Upper lobe of left lung (tissue), 4 donors: Measurements from ENCODE around the gene TDRD7.

Experiments
- EP300 ChIP-seq, 4 donors: sonication (generic); formaldehyde crosslinking; IDR thresholded peaks; one replicate each; pipeline ENCODE4 v1.5.1; 2017; ENCODE audit warnings: antibody characterized with exemption in 4 of 4, control low read depth in 2 of 4
- POLR2A ChIP-seq, 4 donors: fragments of 450-650 bp; IDR thresholded peaks; one replicate each; pipeline ENCODE4 v1.5.1; 2016 to 2017; ENCODE audit warnings: antibody characterized with exemption in 4 of 4, mild to moderate bottlenecking in 2 of 4
- POLR2AphosphoS5 ChIP-seq, 2 donors: sonication (generic); formaldehyde crosslinking; IDR thresholded peaks; one replicate each; pipeline ENCODE4 v1.5.1; 2017; ENCODE audit warnings: antibody characterized with exemption in 2 of 2
- TF ChIP-seq, protein P1 (sequence below), 6 experiments: fragments of 450-650 bp in 4 of 6; fragments of 200-600 bp in 2 of 6; sonication (generic) in 2 of 6; IDR thresholded peaks; one replicate each; pipeline ENCODE4 v1.5.1; 2016 to 2019; ENCODE audit warnings: antibody characterized with exemption in 6 of 6

DNA sequence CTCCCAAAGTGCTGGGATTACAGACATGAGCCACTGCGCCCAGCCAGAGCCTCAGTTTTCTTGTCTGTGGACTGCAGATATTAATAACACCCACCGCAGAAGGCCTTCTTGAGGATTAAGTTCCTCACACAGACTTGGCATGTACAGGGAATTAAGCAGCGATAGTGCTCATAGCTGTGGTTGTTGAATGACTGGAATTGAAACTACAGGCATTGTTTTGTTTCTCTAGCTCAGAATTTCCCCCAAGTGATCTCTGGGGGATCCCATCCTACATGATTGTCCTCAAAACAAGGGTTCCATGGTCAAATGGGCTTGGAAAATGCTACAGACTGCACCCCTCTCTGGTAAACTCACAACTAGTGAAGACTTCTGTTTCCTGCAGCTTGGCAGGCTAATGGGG is 44.2 kb upstream of the TDRD7 start:
- TF ChIP-seq, protein P1, sequence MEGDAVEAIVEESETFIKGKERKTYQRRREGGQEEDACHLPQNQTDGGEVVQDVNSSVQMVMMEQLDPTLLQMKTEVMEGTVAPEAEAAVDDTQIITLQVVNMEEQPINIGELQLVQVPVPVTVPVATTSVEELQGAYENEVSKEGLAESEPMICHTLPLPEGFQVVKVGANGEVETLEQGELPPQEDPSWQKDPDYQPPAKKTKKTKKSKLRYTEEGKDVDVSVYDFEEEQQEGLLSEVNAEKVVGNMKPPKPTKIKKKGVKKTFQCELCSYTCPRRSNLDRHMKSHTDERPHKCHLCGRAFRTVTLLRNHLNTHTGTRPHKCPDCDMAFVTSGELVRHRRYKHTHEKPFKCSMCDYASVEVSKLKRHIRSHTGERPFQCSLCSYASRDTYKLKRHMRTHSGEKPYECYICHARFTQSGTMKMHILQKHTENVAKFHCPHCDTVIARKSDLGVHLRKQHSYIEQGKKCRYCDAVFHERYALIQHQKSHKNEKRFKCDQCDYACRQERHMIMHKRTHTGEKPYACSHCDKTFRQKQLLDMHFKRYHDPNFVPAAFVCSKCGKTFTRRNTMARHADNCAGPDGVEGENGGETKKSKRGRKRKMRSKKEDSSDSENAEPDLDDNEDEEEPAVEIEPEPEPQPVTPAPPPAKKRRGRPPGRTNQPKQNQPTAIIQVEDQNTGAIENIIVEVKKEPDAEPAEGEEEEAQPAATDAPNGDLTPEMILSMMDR (IDR thresholded peaks at IDR 0.05): no peak
- no peak for TF ChIP-seq POLR2A (IDR thresholded peaks at IDR 0.05)
- TF ChIP-seq POLR2AphosphoS5 (IDR thresholded peaks at IDR 0.05): no peak
- no peak for TF ChIP-seq EP300 (IDR thresholded peaks at IDR 0.05)
